Stimulated activated CD8-positive, alpha-beta memory T cell treated with anti-CD3 and anti-CD28 coated beads, Interleukin-12 subunit alpha, Interleukin-12 subunit beta, amount 100 ng/mL, for 1 hour (primary cell): ENCODE measurements around the gene EYS.
"Not testable (repeated sequence)": the region's sequence is repeated elsewhere in the genome, so short reads cannot be mapped to it uniquely, and the experiment has no call there.

Source experiments
- DNase-seq: peaks from one replicate; pipeline ENCODE4 v3.0.0-alpha.2; 2020; ENCODE audit warnings: low read depth

The EYS gene

DNA sequence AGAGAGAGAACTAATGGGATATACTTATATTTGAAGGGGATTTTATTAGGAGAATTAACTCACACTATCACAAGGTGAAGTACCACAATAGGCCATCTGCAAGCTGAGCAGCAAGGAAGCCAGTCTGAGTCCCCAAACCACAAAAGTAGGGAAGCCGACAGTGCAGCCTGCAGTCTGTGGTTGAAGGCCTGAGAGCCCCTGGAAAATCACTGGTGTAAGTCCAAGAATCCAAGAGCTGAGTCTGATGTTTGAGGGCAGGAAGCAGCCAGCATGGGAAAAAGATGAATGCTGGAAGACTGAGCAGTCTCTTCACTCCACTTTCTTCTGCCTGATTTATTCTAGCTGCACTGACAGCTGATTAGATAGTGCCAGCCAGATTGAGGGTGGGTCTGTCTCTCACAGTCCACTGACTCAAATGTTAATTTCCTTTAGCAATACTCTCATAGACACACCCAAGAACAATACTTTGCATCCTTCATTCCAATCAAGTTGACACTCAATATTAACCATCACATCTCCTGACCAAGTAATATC lies 1247.5 kb downstream of the EYS start:
- DNase-seq: no peak

DNA sequence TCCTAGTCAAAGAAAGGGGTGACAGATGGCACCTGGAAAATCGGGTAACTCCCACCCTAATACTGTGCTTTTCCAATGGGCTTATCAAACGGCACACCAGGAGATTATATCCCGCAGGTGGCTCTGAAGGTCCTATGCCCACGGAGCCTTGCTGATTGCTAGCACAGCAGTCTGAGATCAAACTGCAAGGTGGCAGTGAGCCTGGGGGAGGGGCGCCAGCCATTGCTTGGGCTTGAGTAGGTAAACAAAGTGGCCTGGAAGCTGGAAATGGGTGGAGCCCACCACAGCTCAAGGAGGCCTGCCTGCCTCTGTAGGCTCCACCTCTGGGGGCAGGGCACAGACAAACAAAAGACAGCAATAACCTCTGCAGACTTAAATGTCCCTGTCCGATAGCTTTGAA lies 1258.9 kb downstream of the EYS start:
- not testable (repeated sequence) for DNase-seq

DNA sequence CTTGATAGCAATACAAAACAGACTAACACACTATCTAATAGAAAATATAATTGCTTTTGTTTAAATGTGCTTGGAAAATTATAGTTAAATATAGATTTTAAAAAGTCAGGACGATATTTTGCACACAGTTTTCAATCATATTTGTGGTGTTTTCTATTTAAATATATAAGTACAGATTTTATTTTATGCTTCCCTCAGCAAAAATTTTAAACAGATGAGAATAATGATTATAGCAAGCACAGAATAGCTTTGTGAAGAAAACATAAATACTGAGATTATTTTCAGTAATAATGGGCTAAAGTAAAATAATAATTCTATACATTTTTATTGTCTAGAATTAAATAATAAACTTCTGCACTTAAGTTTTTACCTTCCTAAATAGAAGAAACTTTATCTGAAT lies 1262.0 kb downstream of the EYS start:
- DNase-seq: no peak

DNA sequence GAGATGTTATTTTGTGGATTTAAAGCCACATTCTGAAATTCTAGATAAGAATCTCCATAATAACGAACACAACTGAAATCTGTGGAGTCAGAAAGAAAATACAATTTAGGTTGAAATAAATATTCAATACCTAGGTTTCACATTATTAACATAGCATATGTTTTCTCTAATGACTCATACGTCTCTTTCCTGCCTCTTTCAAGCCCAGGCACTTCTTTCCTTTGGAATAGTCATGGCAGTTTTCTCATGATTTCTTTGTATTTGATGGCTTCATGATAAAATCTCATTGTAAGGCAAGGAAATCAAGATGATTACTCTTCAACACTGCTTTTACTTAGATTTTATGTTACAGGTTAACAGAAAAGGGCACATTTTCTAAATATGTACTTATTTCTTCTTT lies 1267.8 kb downstream of the EYS start:
- no peak for DNase-seq

DNA sequence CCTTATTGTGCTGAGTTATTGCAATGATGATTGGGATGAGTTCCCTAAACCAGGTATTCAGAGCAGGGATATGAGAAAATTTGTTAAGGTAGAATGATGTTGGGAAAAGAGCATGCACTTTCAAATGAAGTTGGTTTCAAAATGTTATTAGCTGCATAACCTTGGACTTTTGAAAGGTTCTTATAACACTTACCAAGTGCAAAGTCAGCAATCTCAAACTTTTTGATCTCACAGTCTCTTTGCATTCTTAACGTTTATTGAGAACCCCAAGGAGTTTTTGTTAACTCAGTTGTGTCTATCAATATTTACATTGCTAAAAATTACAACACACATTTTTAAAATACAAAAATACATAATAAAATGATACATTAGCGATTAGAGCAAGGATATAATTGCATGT lies 1269.0 kb downstream of the EYS start:
- DNase-seq: no peak

DNA sequence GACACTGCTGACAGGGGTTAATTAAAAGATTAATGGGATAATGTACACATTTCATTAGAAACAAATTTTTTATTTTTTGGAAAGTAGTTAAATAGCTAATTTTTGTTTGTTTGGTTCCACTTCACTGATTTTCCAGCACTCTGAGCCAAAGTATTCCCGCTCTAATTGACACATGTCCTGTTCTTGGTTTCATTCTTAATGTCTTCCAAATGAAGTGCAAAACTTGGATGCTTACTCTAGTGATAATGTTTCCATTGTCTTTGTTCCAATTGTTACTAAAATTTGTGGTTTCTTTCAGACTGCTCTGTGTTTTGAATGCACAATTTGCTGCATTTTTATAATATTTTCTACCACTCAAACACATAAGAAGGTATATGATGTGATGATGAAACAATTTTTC lies 1277.1 kb downstream of the EYS start:
- no peak for DNase-seq

DNA sequence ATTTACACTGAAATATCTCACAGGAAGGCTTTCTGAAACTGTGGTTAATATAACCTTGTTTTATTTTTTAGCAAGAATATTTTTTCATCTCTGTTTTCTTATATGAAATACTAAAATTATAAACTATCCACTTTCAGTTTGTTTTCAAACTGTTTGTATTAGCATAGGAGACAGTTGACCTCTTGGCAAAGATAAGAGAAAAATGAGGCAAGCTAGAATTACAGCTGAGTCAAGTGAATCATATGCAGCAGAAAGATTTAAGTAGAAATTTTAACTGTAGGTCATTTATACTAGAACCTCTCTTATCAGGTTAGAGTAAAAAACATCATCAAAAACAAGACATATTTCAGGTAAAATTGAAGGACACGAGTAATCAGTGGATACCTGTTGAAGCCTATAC lies 1278.8 kb downstream of the EYS start:
- DNase-seq: no peak

DNA sequence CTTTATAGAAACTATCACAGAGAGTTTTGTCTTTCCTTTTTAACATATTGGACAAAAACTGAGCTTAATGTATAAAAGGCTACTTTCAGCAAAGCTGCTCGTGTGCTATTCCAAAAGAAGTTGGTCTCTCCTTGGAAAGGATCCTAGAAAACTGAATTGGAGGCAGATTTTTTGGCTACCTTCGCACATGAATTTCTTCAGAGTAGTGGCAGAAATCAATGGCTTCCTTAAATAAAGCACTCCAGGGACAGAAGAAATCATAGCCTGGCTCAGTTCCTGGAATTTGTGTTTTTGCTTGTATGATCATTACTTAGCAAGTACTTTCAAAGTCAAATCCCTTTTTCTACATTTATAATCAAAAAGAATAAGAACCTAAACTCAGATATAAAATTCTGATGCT lies 1291.1 kb downstream of the EYS start:
- DNase-seq: no peak

DNA sequence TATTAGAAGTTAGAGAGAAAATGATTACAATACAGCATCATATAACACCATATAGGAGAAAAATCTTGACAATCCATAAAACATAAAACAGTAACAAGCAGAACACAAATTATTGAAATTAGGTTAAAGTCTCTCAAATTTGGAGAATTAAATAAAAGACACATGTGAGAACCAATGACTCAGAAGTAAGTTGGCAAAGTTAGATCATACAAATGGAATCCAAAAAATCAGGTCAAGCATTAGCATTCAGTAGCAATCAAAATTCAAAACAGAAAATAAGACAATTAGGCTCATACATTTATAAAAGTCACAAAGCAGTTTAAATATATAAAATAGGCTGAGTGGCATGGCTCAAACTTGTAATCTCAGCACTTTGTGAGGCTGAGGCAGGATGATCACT lies 1295.8 kb downstream of the EYS start:
- DNase-seq: no peak

DNA sequence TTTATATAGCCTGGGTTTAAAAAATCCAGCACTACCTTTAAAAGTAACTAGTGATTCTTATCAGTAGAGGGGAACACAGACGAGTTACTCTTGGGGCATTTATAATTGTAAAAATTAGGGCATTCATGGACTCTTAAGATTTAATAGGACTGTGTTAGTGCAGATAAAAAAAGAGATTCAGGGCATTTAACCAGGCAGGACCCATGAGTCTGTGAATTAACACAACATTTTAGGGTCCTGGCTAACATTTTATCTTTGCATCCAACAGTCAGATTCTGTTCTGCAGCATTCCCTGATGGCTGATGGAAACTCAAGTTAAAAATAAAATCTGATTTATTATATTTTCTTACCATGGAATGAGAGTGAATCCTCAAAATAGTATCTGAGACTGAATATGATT lies 1297.1 kb downstream of the EYS start:
- DNase-seq: no peak

DNA sequence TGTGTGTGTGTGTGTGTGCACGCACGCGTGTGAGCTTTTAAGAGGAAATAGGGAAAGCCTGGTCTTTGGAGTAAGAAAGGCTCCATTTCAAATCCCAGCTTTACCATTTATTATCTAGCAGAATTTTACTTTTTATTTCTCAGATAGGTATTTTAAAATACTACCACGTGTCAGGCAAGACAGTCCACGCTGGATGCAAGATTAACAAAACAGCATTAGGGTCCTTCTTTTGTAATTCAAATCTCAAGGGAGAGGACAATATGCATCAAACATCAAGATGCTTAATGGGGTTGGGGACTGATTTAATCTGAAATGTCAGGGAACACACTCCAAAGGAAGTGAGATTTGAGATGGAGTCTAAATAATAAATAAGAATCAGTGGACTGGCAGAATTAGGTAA lies 1302.6 kb downstream of the EYS start:
- DNase-seq: no peak

DNA sequence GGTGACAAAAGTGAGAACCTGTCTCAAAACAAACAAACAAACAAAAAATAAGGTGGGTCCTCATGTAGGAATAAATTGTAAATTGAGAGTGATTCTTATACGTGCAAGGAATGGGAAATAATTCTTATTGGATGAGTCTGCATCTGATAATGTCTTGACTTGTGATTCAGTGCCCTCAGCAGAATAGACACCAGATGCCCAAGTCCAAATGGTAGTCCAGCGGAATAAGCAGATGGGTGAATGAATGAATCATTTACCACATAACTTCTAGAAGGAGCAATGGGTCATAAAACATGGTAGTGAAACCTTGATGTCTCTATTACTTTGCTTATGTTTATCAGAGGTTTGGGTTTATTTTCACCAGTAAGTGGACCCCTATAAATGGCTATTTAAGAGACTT lies 1323.7 kb downstream of the EYS start:
- DNase-seq: no peak

DNA sequence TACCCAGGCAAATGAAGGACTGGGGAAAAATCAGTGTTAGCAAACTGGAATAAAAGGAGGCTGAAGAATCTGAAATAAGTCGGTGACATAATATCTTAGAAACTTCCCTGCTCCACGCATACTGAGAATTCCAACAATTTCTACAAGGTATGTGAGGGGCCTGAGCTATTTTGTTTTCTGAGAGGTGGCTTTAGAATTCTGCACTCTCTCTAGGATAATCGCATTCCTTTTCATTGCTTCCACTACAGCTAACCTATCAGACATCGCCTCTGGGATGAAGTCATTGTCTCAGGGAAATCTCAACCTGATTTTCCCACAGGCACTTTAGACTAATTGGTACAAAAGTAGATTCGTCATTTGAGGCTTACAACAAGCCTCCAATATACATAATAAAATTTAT lies 1330.6 kb downstream of the EYS start:
- no peak for DNase-seq

DNA sequence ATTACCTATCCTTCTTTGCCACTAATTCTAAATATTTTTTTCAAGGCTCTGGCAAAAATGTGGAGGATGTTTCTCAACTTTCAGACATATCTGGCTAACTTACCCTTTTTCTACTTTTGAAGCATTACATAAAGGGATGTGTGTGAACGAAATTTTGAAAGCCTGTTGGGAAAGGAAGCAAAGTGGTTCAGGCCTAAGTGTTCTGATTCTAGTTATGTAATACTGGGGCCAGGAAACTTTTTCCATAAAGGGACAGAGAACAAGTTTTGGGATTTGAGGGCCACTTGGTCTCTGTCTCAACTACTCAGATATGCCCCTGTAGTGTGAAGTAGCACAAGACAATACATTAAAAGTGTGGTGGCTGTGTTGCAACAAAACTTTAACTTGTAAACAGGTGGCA lies 1349.6 kb downstream of the EYS start:
- DNase-seq: no peak

DNA sequence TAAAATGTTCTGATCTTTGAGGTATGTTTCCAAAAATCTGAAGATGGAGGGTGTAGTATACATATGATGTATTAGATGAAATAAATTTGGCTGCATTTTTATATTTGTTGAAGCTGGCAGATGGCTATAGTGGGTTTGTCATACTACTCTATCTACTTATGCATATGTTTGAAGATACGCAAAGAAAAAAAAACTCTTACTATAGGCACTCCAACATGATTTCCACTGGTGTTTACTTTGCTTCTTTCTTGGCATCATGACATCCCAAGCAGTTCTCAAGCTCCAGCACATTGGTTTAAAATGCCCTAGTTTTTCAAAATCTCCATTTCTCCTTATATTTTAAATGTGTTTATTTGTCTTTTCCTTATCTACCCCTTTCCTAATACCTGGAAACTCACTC lies 1359.6 kb downstream of the EYS start:
- DNase-seq: no peak

DNA sequence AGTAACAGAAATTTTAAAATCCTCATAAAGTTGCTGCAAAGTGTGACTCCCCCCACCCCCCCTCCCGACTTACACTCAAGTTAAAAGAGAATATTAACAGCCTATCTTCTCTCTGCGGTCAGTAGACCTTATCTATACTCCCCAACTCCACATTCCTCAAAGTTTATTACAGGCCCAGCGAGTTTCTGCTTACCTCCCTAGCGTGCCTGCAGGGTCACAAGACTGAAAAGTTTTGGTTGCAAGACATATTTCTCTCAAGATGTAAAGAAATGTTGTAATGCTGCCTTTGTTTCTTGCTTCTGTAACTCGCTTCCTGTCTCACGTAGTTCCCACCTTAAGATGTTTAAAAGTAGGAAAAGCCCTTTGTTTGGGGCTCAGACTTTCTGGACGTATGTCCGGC lies 1371.8 kb downstream of the EYS start:
- DNase-seq: no peak

DNA sequence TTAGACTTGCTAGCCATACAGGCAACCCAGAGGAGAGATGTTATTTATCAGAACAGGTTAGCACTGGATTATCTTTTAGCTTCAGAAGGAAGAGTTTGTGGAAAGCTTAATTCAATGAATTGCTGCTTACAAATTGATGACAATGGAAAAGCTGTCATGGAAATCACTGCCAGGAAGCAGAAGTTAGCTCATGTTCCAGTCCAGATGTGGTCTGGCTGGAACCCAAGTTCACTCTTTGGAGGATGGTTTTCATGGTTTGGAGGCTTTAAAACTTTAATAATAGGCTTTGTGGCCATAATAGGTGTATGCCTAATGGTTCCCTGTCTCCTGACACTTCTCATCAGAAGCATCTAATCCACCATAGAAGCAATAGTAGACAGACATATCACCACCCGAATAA lies 1372.4 kb downstream of the EYS start:
- no peak for DNase-seq

DNA sequence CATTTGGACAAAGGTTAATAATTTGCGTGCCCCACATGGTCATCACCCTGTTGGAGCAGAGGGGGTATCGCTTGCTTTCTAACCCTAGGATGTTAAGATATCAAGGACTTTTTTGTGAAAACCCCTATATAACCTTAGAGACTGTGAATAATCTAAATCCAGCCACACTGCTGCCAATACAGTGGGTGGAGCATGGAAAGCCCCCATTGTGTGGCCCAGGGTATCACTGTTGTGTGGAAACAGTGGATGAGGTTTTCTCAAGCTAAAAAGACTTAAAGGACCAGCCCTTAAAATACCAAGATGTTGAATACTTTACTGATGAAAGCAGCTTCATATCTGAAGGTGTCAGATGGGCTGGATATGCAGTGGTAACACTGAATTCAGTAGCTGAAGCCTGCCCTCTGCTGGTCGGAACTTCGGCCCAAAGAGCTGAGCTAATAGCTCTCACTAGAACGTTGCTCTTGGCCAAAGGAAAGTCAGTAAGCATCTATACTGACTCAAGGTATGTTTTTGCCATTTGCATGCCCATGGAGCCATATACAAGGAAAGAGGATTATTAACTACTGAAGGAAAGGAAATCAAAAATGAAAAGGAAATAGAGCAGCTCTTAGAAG lies 1376.2 kb downstream of the EYS start:
- DNase-seq: no peak

DNA sequence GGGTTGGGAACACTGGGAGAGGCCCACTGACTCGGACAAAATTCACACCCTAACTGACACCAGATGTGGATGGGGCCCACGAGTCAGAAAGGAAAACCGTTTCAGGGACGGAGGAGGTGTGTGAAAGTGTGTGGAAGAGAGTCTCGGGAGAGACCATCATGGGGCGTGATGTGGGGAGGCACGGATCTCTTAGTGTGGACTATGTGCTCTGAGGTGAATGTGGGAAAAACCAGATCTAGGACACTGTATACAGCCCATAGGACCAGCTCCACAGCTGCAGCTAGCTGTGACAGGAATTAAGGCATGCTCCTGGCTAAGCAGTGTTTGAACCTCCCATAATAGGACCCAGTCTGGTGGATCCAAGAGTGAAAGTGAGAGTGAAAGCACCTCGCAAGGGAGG lies 1380.1 kb downstream of the EYS start:
- no peak for DNase-seq

DNA sequence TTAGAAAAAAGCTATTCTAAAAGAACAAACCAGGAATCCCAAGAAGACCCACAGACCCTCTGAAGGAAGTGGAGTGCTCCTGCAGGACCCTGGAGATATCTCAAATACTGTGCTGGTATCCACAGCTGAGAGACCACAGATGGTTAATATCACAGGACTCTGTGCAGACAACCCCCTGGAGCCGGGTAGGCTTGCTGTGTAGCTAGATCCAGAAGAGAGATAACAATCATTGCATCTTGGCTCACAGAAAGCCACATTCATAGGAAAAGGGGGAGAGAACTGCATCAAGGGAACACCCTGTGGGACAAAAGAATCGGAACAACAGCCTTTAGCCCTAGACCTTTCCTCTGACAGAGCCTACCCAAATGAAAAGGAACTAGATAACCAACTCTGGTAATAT lies 1381.9 kb downstream of the EYS start:
- DNase-seq: no peak

DNA sequence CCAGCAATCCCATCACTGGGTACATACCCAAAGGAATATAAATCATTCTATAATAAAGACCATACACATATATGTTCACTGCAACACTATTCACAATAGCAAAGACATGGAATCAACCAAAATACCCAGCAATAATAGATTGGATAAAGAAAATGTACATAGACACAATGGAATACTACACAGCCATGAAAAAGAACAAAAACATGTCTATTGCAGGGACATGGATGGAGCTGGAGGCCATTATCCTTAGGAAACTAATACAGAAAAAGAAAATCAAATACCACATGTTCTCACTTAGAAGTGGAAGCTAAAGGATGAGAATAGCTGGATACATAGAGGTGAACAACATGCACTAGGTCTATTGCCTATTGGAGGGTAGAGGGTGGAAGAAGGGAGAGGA lies 1396.8 kb downstream of the EYS start:
- DNase-seq: no peak

DNA sequence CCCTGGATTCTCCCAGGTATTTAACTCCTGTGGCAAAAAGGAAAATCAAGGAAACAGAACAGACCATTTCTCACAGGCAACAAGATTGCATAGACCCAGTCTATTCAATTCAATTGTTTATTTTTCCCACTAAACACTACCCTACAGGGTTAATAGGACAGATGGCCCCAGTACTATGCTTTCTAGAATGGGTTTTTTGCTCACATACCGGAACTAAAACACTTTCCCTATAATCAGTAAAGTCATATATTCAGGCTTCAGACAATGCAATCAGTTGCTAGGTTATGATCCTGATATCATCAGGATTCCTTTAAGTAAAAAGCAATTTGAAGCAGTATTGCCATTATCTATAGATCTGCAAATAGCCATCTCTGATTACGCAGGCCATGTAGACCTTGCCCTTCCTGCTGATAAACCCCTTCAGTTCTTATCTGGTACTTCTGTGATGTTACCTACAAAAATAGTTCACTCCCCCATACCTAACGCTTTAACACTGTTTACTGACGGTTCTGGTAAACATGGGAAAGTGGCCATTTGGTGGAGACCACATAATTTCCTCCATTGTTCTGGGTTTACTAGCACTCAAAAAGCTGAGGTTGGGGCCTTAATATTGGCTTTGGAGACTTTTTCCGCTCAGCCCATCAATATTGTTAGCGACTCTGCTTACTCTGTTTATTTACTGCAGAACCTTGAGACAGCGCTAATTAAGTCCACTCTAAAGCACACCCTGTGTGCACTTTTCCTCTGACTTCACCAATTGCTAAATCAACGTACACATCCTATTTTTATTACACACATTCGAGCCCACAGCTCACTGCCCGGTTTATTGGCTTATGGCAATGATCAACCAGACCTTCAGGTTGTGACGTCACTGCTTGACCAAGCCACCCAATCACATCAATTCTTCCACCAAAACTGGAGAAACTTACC lies 1405.5 kb downstream of the EYS start:
- DNase-seq: no peak

DNA sequence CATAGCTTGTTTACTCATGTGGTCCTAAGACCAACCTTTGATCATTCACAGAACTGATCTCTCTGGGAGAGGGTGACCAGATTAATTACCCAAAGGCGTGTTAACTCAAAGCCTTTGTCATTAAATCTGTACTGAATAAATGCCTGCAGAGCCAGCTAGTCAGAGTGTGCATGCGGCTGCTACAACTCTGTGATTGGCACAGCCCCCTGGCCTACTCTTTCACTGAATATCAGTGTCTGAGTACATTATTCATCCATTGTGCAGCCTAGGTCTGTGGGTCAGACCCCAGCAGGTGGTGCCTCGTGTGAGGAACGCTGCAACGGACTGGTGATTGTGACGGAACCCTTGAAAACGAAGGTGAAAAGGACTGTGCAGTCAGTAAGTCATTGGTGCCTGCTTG lies 1407.8 kb downstream of the EYS start:
- no peak for DNase-seq

DNA sequence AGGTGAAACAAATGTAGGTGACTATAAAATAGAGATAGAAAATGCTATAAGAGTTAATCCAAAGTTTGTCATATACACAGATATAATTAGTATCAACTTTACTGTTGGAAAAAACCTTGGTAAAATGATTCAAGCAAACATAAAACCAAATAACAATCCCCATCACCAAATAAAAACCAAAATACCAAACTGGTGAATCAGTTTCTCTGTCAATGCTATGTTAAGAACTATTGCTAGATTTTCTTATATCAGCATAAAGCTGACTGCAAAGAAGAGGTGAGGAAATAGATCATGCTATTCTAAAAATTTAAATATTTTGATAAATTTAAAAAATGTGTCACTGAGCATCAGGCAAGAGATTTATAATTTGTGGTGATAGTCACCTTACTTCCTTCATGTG lies 1413.0 kb downstream of the EYS start:
- DNase-seq: no peak
